Pancreas (tissue), 10 donors: ENCODE measurements around the gene AP1G1. TPM values are rescaled to one million over a fixed set of nuclear protein-coding genes. Genes with fewer than 3 reads are reported as not detected.
A peak's percentile ranks its signal among the peaks of the same experiment; 100 is the strongest.
"Not testable (repeated sequence)": the region's sequence is repeated elsewhere in the genome, so short reads cannot be mapped to it uniquely, and the experiment has no call there.

Experiments used
- ATAC-seq, 4 donors: fragments of 200-7000 bp; cut with Tn5 transposase; one replicate each; pipeline versions ENCODE4 v1.8.0 to v1.9.1; 2020; ENCODE audit warnings: mild to moderate bottlenecking in 4 of 4, moderate library complexity in 4 of 4
- DNase-seq, 6 donors: peaks; one replicate each; pipeline ENCODE4 v3.0.0-alpha.2; 2020
- FAIRE-seq: peaks from 2 replicates; lab custom pipeline; 2012; peaks lifted over from hg19 to GRCh38; lab: Jason Lieb, UNC
- H3K27ac ChIP-seq, 4 donors: fragments of 200-600 bp; sonication (generic); 1 replicate in 3 of 4; 2 replicates in 1 of 4; pipeline versions ENCODE4 v1.5.0 to v1.8.0; 2020
- H3K27me3 ChIP-seq, 4 donors: fragments of 200-600 bp; one replicate each; pipeline ENCODE4 v1.8.0; 2021
- H3K36me3 ChIP-seq, 3 donors: fragments of 200-600 bp; sonication (generic) in 1 of 3; one replicate each; pipeline versions ENCODE4 v1.5.0 to v1.8.0; 2020 to 2021
- H3K4me1 ChIP-seq, 3 donors: fragments of 200-600 bp; one replicate each; pipeline ENCODE4 v1.8.0; 2021
- H3K4me3 ChIP-seq, 4 donors: fragments of 200-600 bp; sonication (generic) in 2 of 4; one replicate each; pipeline versions ENCODE4 v1.5.0 to v1.8.0; 2020 to 2021
- H3K9me3 ChIP-seq, 4 donors: fragments of 200-600 bp; one replicate each; pipeline ENCODE4 v1.8.0; 2021
- WGBS, 2 donors: extraction: QIAGEN DNeasy Blood & Tissue Kit; methylation state at CpG; one replicate each; pipeline ENCODE4 v1.1.7; 2013; 5-methylcytosine and 5-hydroxymethylcytosine counted together
- intact Hi-C, 3 donors: fragments of 100-400 bp; cut with DNase I; formaldehyde crosslinking; loops; one replicate each; pipeline versions ENCODE4 v1.11.1 to v1.14.2; 2022
- polyA plus RNA-seq, 2 donors: library from polyadenylated mRNA; stranded (reverse); fragments of 200-250 nt; gene quantifications; one replicate each; pipeline ENCODE4 v1.2.3, GENCODE V29; 2013
- total RNA-seq, 6 donors: library from RNA; stranded (reverse); fragmentation: NEBNext Ultra II Directional in 4 of 6; extraction: Animal tissue kit (Norgen Biotek cat#: 25700) in 4 of 6; gene quantifications; one replicate each; pipeline versions ENCODE4 v1.2.1 to v1.2.4, GENCODE V29; 2021 to 2023
- TF ChIP-seq, protein P1 (sequence below), 4 donors: fragments of 200-600 bp; sonication (generic) in 3 of 4; IDR thresholded peaks; one replicate each; pipeline versions ENCODE4 v1.5.0 to v1.8.0; 2021; ENCODE audit warnings: antibody characterized with exemption in 4 of 4
- donor health status: healthy with polysubstance abuse.
- donor health status: DM: no; HTN: no; CAD: no; lungs with moderate emphysema.
- donor health status: DM: no; HTN: no; CAD: no.
- donor health status: control.
- donor health status: control.
- donor health status: Bipolar disorder and iron deficiency.
- donor health status: DM: yes; HTN: yes; CAD: no.
- donor health status: DM: no; HTN: no; CAD: no.
- donor health status: DM: no; HTN: no; CAD: no.
- donor health status: DM: yes; HTN: yes; CAD: no.

AP1G1 gene
- total and polyA plus RNA-seq, 8 donors: 15.3 to 50.8 (median 34.5) TPM

- DNase-seq: no peak
- 0% methylated on average over 1 of the region's 1 CpG for WGBS, 2 donors
- no peak overlapping the region for H3K4me3 ChIP-seq
- H3K27me3 ChIP-seq: no peaks in the 10 kb centered on the region
- H3K9me3 ChIP-seq: no peaks in the 10 kb centered on the region
- FAIRE-seq: no peak
- no peak for ATAC-seq
- H3K27ac ChIP-seq: no peak overlapping the region
- intact Hi-C loops: no loop called here
- no peaks in the 10 kb centered on the region for H3K36me3 ChIP-seq
- TF ChIP-seq, protein P1, sequence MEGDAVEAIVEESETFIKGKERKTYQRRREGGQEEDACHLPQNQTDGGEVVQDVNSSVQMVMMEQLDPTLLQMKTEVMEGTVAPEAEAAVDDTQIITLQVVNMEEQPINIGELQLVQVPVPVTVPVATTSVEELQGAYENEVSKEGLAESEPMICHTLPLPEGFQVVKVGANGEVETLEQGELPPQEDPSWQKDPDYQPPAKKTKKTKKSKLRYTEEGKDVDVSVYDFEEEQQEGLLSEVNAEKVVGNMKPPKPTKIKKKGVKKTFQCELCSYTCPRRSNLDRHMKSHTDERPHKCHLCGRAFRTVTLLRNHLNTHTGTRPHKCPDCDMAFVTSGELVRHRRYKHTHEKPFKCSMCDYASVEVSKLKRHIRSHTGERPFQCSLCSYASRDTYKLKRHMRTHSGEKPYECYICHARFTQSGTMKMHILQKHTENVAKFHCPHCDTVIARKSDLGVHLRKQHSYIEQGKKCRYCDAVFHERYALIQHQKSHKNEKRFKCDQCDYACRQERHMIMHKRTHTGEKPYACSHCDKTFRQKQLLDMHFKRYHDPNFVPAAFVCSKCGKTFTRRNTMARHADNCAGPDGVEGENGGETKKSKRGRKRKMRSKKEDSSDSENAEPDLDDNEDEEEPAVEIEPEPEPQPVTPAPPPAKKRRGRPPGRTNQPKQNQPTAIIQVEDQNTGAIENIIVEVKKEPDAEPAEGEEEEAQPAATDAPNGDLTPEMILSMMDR (IDR thresholded peaks at IDR 0.05): no peak
- no peaks in the 10 kb centered on the region for H3K4me1 ChIP-seq
Measured at GRCh38 chr16:71689901-71690300, 118.7 kb downstream of the AP1G1 start.

DNA sequence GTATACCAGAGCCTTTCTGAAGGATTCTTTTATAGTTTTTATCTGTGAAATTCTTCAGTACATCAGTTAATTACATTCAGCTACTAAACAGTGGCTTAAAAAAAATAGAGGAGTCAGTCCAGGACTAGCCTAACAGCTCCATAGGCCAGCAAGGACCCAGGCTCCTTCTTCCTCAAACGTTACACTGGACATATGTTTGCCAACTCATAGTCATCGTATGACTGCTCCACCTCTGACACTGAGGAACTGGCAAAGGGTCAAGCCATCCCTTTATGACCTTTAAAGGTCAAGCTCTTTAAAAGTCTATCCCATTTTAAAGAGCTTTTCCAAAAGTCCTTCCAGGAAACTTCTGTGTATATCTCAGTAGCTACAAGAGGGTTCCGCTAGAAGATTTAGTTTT lies 120.8 kb downstream of the AP1G1 start:
- no peak overlapping the region for H3K4me3 ChIP-seq
- no peaks in the 10 kb centered on the region for H3K27me3 ChIP-seq
- DNase-seq (no peak), ATAC-seq (no peak), FAIRE-seq (no peak)
- WGBS, 2 donors: 67 to 69% methylated on average over 3 of the region's 3 CpGs
- H3K27ac ChIP-seq: no peak overlapping the region
- no peaks in the 10 kb centered on the region for H3K4me1 ChIP-seq
- no peaks in the 10 kb centered on the region for H3K9me3 ChIP-seq
- no peaks in the 10 kb centered on the region for H3K36me3 ChIP-seq
- intact Hi-C loops: no loop called here
- TF ChIP-seq, protein P1 (IDR thresholded peaks at IDR 0.05): no peak

- H3K9me3 ChIP-seq, H3K27ac ChIP-seq, H3K36me3 ChIP-seq, ATAC-seq, H3K4me3 ChIP-seq, H3K27me3 ChIP-seq, H3K4me1 ChIP-seq, DNase-seq, intact Hi-C loops, FAIRE-seq: not testable (repeated sequence)
- WGBS, 2 donors: 97 to 98% methylated on average over 12 of the region's 12 CpGs
Measured at GRCh38 chr16:71684280-71684679, 124.4 kb downstream of the AP1G1 start.

- intact Hi-C loops: no loop called here
- TF ChIP-seq, protein P1 (IDR thresholded peaks at IDR 0.05): no peak
- Histone ChIP-seq H3K27me3 (no peaks in the 10 kb centered on the region), H3K9me3 (no peaks in the 10 kb centered on the region), H3K27ac (no peak overlapping the region), H3K4me3 (no peak overlapping the region), H3K36me3 (peaks cover 0 to 5% (median 0%) of the 10 kb centered on the region in 3 donors), H3K4me1 (no peaks in the 10 kb centered on the region)
- peak; percentile 66 for FAIRE-seq
- WGBS, 2 donors: 35 to 44% methylated on average over 2 of the region's 2 CpGs
- no peak for ATAC-seq
- no peak for DNase-seq
Measured at GRCh38 chr16:71681360-71681759, 127.3 kb downstream of the AP1G1 start.

Other genes starting within 250 kb of the AP1G1 start
- gene TAT, start 231.7 kb downstream of the AP1G1 start, total RNA-seq: 1 to 10 TPM in 1 of 6 donors, under 1 TPM in 3, not detected in 2; 0.09 to 1.0 (median 0.15) TPM
- gene TAT, start 231.7 kb downstream of the AP1G1 start, polyA plus RNA-seq: under 1 TPM; 0.04 to 0.14 TPM
- gene MARVELD3, start 182.7 kb downstream of the AP1G1 start, total RNA-seq: 10 to 100 TPM; 11.7 to 16.0 (median 14.1) TPM
- 10 to 100 TPM in 1 of 2 donors, 1 to 10 TPM in 1; 9.7 to 11.6 TPM for gene MARVELD3, start 182.7 kb downstream of the AP1G1 start, polyA plus RNA-seq
- 1 to 10 TPM; 2.0 to 4.6 (median 3.1) TPM for gene PHLPP2, start 84.1 kb downstream of the AP1G1 start, total RNA-seq
- gene PHLPP2, start 84.1 kb downstream of the AP1G1 start, polyA plus RNA-seq: 1 to 10 TPM; 1.3 to 2.3 TPM
- 10 to 100 TPM; 10.2 to 17.4 (median 12.4) TPM for gene ATXN1L, start 37.1 kb upstream of the AP1G1 start, total RNA-seq
- 1 to 10 TPM; 5.5 to 6.2 TPM for gene ATXN1L, start 37.1 kb upstream of the AP1G1 start, polyA plus RNA-seq
- 1 to 10 TPM; 3.0 to 4.5 (median 3.9) TPM for gene ZNF821, start 75.3 kb upstream of the AP1G1 start, total RNA-seq
- 10 to 100 TPM in 1 of 2 donors, 1 to 10 TPM in 1; 6.1 to 12.6 TPM for gene ZNF821, start 75.3 kb upstream of the AP1G1 start, polyA plus RNA-seq
- 100 to 1,000 TPM in 1 of 6 donors, 10 to 100 TPM in 5; 56.1 to 115 (median 69.4) TPM for gene IST1, start 86.7 kb upstream of the AP1G1 start, total RNA-seq
- gene IST1, start 86.7 kb upstream of the AP1G1 start, polyA plus RNA-seq: 100 to 1,000 TPM in 1 of 2 donors, 10 to 100 TPM in 1; 57.1 to 121 TPM
- under 1 TPM in 3 of 6 donors, not detected in 3; 0.03 to 0.06 (median 0.03) TPM for gene PKD1L3, start 191.6 kb upstream of the AP1G1 start, total RNA-seq
- under 1 TPM in 1 of 2 donors, not detected in 1; 0.08 TPM for gene PKD1L3, start 191.6 kb upstream of the AP1G1 start, polyA plus RNA-seq
- 1 to 10 TPM; 2.2 to 5.2 (median 4.0) TPM for gene DHODH, start 199.9 kb upstream of the AP1G1 start, total RNA-seq
- gene DHODH, start 199.9 kb upstream of the AP1G1 start, polyA plus RNA-seq: 1 to 10 TPM; 4.2 to 4.6 TPM
- gene HP, start 245.7 kb upstream of the AP1G1 start, total RNA-seq: 10 to 100 TPM in 1 of 6 donors, 1 to 10 TPM in 2, under 1 TPM in 3; 0.08 to 22.5 (median 0.92) TPM
- gene HP, start 245.7 kb upstream of the AP1G1 start, polyA plus RNA-seq: 10 to 100 TPM in 1 of 2 donors, 1 to 10 TPM in 1; 1.5 to 43.5 TPM